GM23338 (cell line): ENCODE results near the gene IL6ST. TPM values are rescaled to one million over a fixed set of nuclear protein-coding genes. Genes with fewer than 3 reads are reported as not detected.

Source experiments
- ATAC-seq: fragments of 200-7000 bp; cut with Tn5 transposase; 3 replicates; pipeline ENCODE4 v1.9.1; 2020
- DNase-seq: peaks from one replicate; pipeline ENCODE4 v3.0.0-alpha.2; 2015; ENCODE audit warnings: low spot score
- H2AFZ ChIP-seq: fragments of 200-600 bp; sonication (generic); 2 replicates; pipeline ENCODE4 v1.8.0; 2016; ENCODE audit warnings: antibody characterized with exemption, mild to moderate bottlenecking, moderate library complexity
- H3F3A ChIP-seq: fragments of 200-600 bp; sonication (generic); replicated peaks from 2 replicates; pipeline ENCODE4 v1.8.0; 2017; ENCODE audit warnings: antibody characterized with exemption, mixed run types, low read depth
- H3K27ac ChIP-seq: fragments of 200-600 bp; sonication (generic); 2 replicates; pipeline ENCODE4 v1.6.1; 2016; ENCODE audit warnings: low read depth
- H3K27me3 ChIP-seq: fragments of 200-600 bp; sonication (generic); 2 replicates; pipeline ENCODE4 v1.8.0; 2016; ENCODE audit warnings: mild to moderate bottlenecking, mixed run types, moderate library complexity; ENCODE audit not compliant: insufficient read depth
- H3K36me3 ChIP-seq: fragments of 200-600 bp; sonication (generic); 2 replicates; pipeline ENCODE4 v1.8.0; 2016; ENCODE audit warnings: mild to moderate bottlenecking; ENCODE audit not compliant: insufficient read depth
- H3K4me1 ChIP-seq: fragments of 200-600 bp; sonication (generic); 2 replicates; pipeline ENCODE4 v1.8.0; 2016; ENCODE audit warnings: mild to moderate bottlenecking, moderate library complexity; ENCODE audit not compliant: insufficient read depth
- H3K4me2 ChIP-seq: fragments of 200-600 bp; sonication (generic); 2 replicates; pipeline ENCODE4 v1.7.1; 2017; ENCODE audit warnings: mixed run types
- H3K4me3 ChIP-seq: fragments of 200-600 bp; sonication (generic); 2 replicates; pipeline ENCODE4 v1.6.1; 2016; ENCODE audit warnings: mixed run types
- H3K79me2 ChIP-seq: fragments of 200-600 bp; sonication (generic); replicated peaks from 2 replicates; pipeline ENCODE4 v1.8.0; 2017; ENCODE audit warnings: mild to moderate bottlenecking; ENCODE audit not compliant: insufficient read depth
- H3K9me2 ChIP-seq: fragments of 200-600 bp; sonication (generic); 2 replicates; pipeline ENCODE4 v1.8.0; 2017; ENCODE audit not compliant: insufficient read depth
- H4K20me1 ChIP-seq: fragments of 200-600 bp; sonication (generic); replicated peaks from 2 replicates; pipeline ENCODE4 v1.8.0; 2017; ENCODE audit warnings: mild to moderate bottlenecking; ENCODE audit not compliant: insufficient read depth
- H3K27ac Mint-ChIP-seq: 2 replicates; pipeline ENCODE4 v1.8.0; 2020; ENCODE audit warnings: inconsistent platforms, mild to moderate bottlenecking, moderate library complexity, mixed read lengths
- H3K27me3 Mint-ChIP-seq: 3 replicates; pipeline ENCODE4 v1.8.0; 2022; ENCODE audit warnings: low read depth, mild to moderate bottlenecking, moderate library complexity, mixed read lengths, inconsistent platforms; ENCODE audit not compliant: insufficient read depth, poor library complexity
- H3K36me3 Mint-ChIP-seq: 3 replicates; pipeline ENCODE4 v1.8.0; 2021; ENCODE audit warnings: low read depth, mild to moderate bottlenecking, inconsistent platforms, moderate library complexity, mixed read lengths
- H3K4me1 Mint-ChIP-seq: 3 replicates; pipeline ENCODE4 v1.8.0; 2020; ENCODE audit warnings: mild to moderate bottlenecking, inconsistent platforms, mixed read lengths
- H3K4me3 Mint-ChIP-seq: 3 replicates; pipeline ENCODE4 v1.8.0; 2021; ENCODE audit warnings: moderate library complexity, mild to moderate bottlenecking, inconsistent platforms, mixed read lengths
- H3K9me3 Mint-ChIP-seq: 3 replicates; pipeline ENCODE4 v1.8.0; 2020; ENCODE audit warnings: moderate library complexity, mild to moderate bottlenecking, inconsistent platforms, mixed read lengths
- EZH2 ChIP-seq: fragments of 200-600 bp; sonication (generic); IDR thresholded peaks from one replicate; pipeline ENCODE4 v1.8.0; 2017; ENCODE audit warnings: antibody characterized with exemption, mild to moderate bottlenecking, low read depth; ENCODE audit not compliant: unreplicated experiment
- JUNB ChIP-seq: IDR thresholded peaks from one replicate; pipeline ENCODE4 v1.6.1; 2016; ENCODE audit warnings: antibody characterized with exemption; ENCODE audit not compliant: unreplicated experiment
- NANOG ChIP-seq: IDR thresholded peaks from 2 replicates; pipeline ENCODE4 v1.6.1; 2016; ENCODE audit warnings: antibody characterized with exemption, borderline replicate concordance
- POLR2AphosphoS5 ChIP-seq: IDR thresholded peaks from 2 replicates; pipeline ENCODE4 v1.6.1; 2016; ENCODE audit warnings: antibody characterized with exemption, low read depth
- REST ChIP-seq: IDR thresholded peaks from one replicate; pipeline ENCODE4 v1.6.1; 2018; ENCODE audit warnings: antibody characterized with exemption; ENCODE audit not compliant: unreplicated experiment
- STAT1 ChIP-seq: IDR thresholded peaks from one replicate; pipeline ENCODE4 v1.6.1; 2016; ENCODE audit warnings: antibody characterized with exemption; ENCODE audit not compliant: unreplicated experiment
- ZNF331 ChIP-seq: fragments of 250-450 bp; sonication (Bioruptor Pico); IDR thresholded peaks from 2 replicates; pipeline ENCODE4 v1.5.0; 2020; ENCODE audit warnings: low read depth, mild to moderate bottlenecking, moderate library complexity
- polyA plus RNA-seq: library from polyadenylated mRNA; unstranded; fragments of >200 nt; fragmentation: Nextera tagmentation; extraction: Ambion mirVana; gene quantifications from 2 replicates; pipeline ENCODE4 v1.2.1, GENCODE V29; 2016
- total RNA-seq: library from RNA; depleted of rRNA; stranded (reverse); fragments of >200 nt; shearing (Covaris generic); gene quantifications from 2 replicates; pipeline ENCODE4 v1.2.3, GENCODE V29; 2014
- TF ChIP-seq, protein P1 (sequence below): fragments of 250-450 bp; sonication (Bioruptor Pico); IDR thresholded peaks from 2 replicates; pipeline ENCODE4 v1.5.0; 2020; ENCODE audit warnings: mild to moderate bottlenecking, moderate library complexity

IL6ST gene
- total and polyA plus RNA-seq, 2 experiments from 2014 or later, result 6.7 to 9.8 TPM

DNA sequence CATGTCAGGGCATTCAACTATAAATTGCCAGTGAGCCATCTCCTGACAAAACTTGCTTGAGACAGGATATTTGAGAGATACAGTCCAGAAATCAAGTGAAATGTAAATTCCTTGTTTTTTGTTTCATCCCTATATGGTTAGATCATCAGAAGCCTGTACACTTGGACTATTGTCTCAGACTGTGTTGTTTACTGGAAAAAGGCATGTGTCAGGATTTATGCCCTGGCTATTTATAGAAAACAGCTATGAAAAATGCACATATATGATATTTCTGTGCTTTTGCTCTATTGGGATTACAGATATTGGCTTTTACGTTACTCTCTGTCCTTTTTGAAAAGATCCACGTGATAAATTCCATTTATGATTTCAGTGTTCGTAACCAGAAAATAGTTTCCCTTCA, 99.4 kb downstream of the IL6ST start (continued):
- TF ChIP-seq, protein P1, sequence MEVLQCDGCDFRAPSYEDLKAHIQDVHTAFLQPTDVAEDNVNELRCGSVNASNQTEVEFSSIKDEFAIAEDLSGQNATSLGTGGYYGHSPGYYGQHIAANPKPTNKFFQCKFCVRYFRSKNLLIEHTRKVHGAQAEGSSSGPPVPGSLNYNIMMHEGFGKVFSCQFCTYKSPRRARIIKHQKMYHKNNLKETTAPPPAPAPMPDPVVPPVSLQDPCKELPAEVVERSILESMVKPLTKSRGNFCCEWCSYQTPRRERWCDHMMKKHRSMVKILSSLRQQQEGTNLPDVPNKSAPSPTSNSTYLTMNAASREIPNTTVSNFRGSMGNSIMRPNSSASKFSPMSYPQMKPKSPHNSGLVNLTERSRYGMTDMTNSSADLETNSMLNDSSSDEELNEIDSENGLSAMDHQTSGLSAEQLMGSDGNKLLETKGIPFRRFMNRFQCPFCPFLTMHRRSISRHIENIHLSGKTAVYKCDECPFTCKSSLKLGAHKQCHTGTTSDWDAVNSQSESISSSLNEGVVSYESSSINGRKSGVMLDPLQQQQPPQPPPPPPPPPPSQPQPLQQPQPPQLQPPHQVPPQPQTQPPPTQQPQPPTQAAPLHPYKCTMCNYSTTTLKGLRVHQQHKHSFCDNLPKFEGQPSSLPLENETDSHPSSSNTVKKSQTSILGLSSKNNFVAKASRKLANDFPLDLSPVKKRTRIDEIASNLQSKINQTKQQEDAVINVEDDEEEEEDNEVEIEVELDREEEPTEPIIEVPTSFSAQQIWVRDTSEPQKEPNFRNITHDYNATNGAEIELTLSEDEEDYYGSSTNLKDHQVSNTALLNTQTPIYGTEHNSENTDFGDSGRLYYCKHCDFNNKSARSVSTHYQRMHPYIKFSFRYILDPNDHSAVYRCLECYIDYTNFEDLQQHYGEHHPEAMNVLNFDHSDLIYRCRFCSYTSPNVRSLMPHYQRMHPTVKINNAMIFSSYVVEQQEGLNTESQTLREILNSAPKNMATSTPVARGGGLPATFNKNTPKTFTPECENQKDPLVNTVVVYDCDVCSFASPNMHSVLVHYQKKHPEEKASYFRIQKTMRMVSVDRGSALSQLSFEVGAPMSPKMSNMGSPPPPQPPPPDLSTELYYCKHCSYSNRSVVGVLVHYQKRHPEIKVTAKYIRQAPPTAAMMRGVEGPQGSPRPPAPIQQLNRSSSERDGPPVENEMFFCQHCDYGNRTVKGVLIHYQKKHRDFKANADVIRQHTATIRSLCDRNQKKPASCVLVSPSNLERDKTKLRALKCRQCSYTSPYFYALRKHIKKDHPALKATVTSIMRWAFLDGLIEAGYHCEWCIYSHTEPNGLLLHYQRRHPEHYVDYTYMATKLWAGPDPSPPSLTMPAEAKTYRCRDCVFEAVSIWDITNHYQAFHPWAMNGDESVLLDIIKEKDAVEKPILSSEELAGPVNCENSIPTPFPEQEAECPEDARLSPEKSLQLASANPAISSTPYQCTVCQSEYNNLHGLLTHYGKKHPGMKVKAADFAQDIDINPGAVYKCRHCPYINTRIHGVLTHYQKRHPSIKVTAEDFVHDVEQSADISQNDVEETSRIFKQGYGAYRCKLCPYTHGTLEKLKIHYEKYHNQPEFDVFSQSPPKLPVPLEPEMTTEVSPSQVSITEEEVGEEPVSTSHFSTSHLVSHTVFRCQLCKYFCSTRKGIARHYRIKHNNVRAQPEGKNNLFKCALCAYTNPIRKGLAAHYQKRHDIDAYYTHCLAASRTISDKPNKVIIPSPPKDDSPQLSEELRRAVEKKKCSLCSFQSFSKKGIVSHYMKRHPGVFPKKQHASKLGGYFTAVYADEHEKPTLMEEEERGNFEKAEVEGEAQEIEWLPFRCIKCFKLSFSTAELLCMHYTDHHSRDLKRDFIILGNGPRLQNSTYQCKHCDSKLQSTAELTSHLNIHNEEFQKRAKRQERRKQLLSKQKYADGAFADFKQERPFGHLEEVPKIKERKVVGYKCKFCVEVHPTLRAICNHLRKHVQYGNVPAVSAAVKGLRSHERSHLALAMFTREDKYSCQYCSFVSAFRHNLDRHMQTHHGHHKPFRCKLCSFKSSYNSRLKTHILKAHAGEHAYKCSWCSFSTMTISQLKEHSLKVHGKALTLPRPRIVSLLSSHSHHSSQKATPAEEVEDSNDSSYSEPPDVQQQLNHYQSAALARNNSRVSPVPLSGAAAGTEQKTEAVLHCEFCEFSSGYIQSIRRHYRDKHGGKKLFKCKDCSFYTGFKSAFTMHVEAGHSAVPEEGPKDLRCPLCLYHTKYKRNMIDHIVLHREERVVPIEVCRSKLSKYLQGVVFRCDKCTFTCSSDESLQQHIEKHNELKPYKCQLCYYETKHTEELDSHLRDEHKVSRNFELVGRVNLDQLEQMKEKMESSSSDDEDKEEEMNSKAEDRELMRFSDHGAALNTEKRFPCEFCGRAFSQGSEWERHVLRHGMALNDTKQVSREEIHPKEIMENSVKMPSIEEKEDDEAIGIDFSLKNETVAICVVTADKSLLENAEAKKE (CRISPR knock-in tag), result no peak
- TF ChIP-seq JUNB, result no peak

DNA sequence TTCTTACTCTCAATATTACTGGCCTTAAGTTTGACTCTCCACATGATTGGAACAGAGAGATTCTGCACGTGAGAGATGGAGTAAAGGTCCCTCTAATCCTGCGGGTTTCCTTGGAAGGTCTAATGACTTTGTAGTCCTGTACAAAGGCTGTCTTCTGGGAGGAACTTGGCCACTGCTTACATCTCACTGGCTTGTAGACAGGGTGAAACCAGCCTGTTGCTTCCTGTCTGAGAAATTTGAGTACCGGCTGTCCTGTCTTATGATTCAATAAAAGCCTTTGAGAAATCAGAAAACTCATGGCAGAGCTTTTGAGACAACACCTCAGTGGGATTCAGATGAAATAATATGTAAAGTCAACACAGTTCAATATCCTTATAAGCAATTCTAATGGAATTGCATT, 100.6 kb downstream of the IL6ST start:
- DNase-seq (no peak), ATAC-seq (no peak)
- H3K79me2 ChIP-seq, result no peaks in the 10 kb centered on the region
- no peaks in the 10 kb centered on the region for H4K20me1 ChIP-seq
- Mint-ChIP-seq H3K4me1 (no peaks in the 10 kb centered on the region), H3K4me3 (no peak overlapping the region), H3K9me3 (peaks cover 4% of the 10 kb centered on the region; the same call in 1 of the 3 replicates), H3K27ac (no peak overlapping the region), H3K36me3 (peaks cover 3% of the 10 kb centered on the region; the same call in 2 of the 3 replicates), H3K27me3 (peaks cover 4% of the 10 kb centered on the region)
- H3K4me3 ChIP-seq, result no peak overlapping the region
- no peaks in the 10 kb centered on the region for H3K36me3 ChIP-seq
- H3K27ac ChIP-seq, result no peak overlapping the region
- H3K27me3 ChIP-seq, result no peaks in the 10 kb centered on the region
- no peak overlapping the region for H2AFZ ChIP-seq
- H3K9me2 ChIP-seq, result peaks cover 10% of the 10 kb centered on the region
- H3F3A ChIP-seq, result no peaks in the 10 kb centered on the region
- no peaks in the 10 kb centered on the region for H3K4me1 ChIP-seq
- no peak overlapping the region for H3K4me2 ChIP-seq
- no peak for TF ChIP-seq REST
- no peak for TF ChIP-seq ZNF331 (CRISPR knock-in tag)
- no peak for TF ChIP-seq EZH2
- no peak for TF ChIP-seq STAT1
- no peak for TF ChIP-seq NANOG
- TF ChIP-seq POLR2AphosphoS5, result no peak
